Mesenchymal stem cell (in vitro differentiated cells and primary cell): ENCODE measurements around the gene SERTAD4.

Experiments
- DNase-seq: peaks from one replicate; pipeline ENCODE4 v3.0.0-alpha.2; 2013
- H2AFZ ChIP-seq: one replicate; pipeline ENCODE4 v1.6.1; 2013; ENCODE audit warnings: low read depth, mild to moderate bottlenecking, control low read depth, inconsistent platforms, low read length, moderate library complexity
- H2AK5ac ChIP-seq: 2 replicates; pipeline ENCODE4 v1.6.1; 2013; ENCODE audit warnings: low read length, moderate library complexity, mild to moderate bottlenecking, inconsistent platforms; ENCODE audit not compliant: severe bottlenecking
- H2BK120ac ChIP-seq: one replicate; pipeline ENCODE4 v1.6.1; 2013; ENCODE audit warnings: low read depth, mild to moderate bottlenecking, inconsistent platforms, low read length, moderate library complexity
- H2BK12ac ChIP-seq, 2 experiments: one replicate each; pipeline ENCODE4 v1.6.1; 2013; ENCODE audit warnings: inconsistent platforms in 2 of 2, low read length in 2 of 2, mild to moderate bottlenecking in 2 of 2, moderate library complexity in 2 of 2, control low read depth in 1 of 2
- H2BK15ac ChIP-seq: one replicate; pipeline ENCODE4 v1.6.1; 2013; ENCODE audit warnings: mild to moderate bottlenecking, low read depth, inconsistent platforms; ENCODE audit not compliant: poor library complexity, severe bottlenecking
- H2BK5ac ChIP-seq: 2 replicates; pipeline ENCODE4 v1.6.1; 2013; ENCODE audit warnings: low read depth, mild to moderate bottlenecking, low read length, control low read depth, inconsistent platforms; ENCODE audit not compliant: poor library complexity, severe bottlenecking
- H3K14ac ChIP-seq, 2 experiments: one replicate each; pipeline ENCODE4 v1.6.1; 2013; ENCODE audit warnings: inconsistent platforms in 2 of 2, low read length in 2 of 2, control low read depth in 1 of 2, mild to moderate bottlenecking in 1 of 2, moderate library complexity in 1 of 2
- H3K18ac ChIP-seq, 2 experiments: one replicate each; pipeline ENCODE4 v1.6.1; 2013; ENCODE audit warnings: inconsistent platforms in 2 of 2, low read length in 2 of 2, control low read depth in 1 of 2, low read depth in 1 of 2, mild to moderate bottlenecking in 1 of 2
- H3K23ac ChIP-seq, 2 experiments: one replicate each; pipeline ENCODE4 v1.6.1; 2013; ENCODE audit warnings: inconsistent platforms in 2 of 2, low read length in 2 of 2, mild to moderate bottlenecking in 2 of 2, moderate library complexity in 2 of 2, control low read depth in 1 of 2
- H3K27ac ChIP-seq: 2 replicates; pipeline ENCODE4 v1.5.1; 2013; ENCODE audit warnings: mild to moderate bottlenecking, moderate library complexity, low read length, control low read depth, inconsistent platforms; ENCODE audit not compliant: poor library complexity, severe bottlenecking
- H3K27me3 ChIP-seq, 2 experiments: 2 replicates each; pipeline versions ENCODE4 v1.6.1 to v1.7.0; 2013; ENCODE audit warnings: low read length in 2 of 2, mild to moderate bottlenecking in 2 of 2, moderate library complexity in 2 of 2, control low read depth in 1 of 2, inconsistent platforms in 1 of 2; ENCODE audit not compliant: control insufficient read depth in 1 of 2, insufficient read depth in 1 of 2
- H3K36me3 ChIP-seq, 2 experiments: 2 replicates each; pipeline versions ENCODE4 v1.6.1 to v1.7.0; 2013; ENCODE audit warnings: low read length in 2 of 2, control low read depth in 1 of 2, inconsistent platforms in 1 of 2, low read depth in 1 of 2, mild to moderate bottlenecking in 1 of 2; ENCODE audit not compliant: insufficient read depth in 2 of 2, control insufficient read depth in 1 of 2
- H3K4ac ChIP-seq, 2 experiments: one replicate each; pipeline ENCODE4 v1.6.1; 2013; ENCODE audit warnings: inconsistent platforms in 2 of 2, low read length in 2 of 2, mild to moderate bottlenecking in 2 of 2, moderate library complexity in 2 of 2, control low read depth in 1 of 2, low read depth in 1 of 2
- H3K4me1 ChIP-seq: 2 replicates; pipeline ENCODE4 v1.6.1; 2013; ENCODE audit warnings: low read depth, low read length, control low read depth; ENCODE audit not compliant: control insufficient read depth, insufficient read depth
- H3K4me2 ChIP-seq: 2 replicates; pipeline ENCODE4 v1.6.1; 2013; ENCODE audit warnings: low read length, mild to moderate bottlenecking, inconsistent platforms; ENCODE audit not compliant: poor library complexity, severe bottlenecking
- H3K4me3 ChIP-seq, 2 experiments: 2 replicates each; pipeline versions ENCODE4 v1.5.1 to v1.7.0; 2013; ENCODE audit warnings: low read length in 2 of 2, mild to moderate bottlenecking in 2 of 2, control low read depth in 1 of 2, low read depth in 1 of 2; ENCODE audit not compliant: insufficient read depth in 1 of 2
- H3K79me1 ChIP-seq: replicated peaks from 2 replicates; pipeline ENCODE4 v1.6.1; 2013; ENCODE audit warnings: mild to moderate bottlenecking, control low read depth, low read length, inconsistent platforms; ENCODE audit not compliant: poor library complexity, severe bottlenecking
- H3K9ac ChIP-seq: 2 replicates; pipeline ENCODE4 v1.7.0; 2013; ENCODE audit warnings: mild to moderate bottlenecking, low read length, moderate library complexity
- H3K9me3 ChIP-seq: 2 replicates; pipeline ENCODE4 v1.7.0; 2013; ENCODE audit warnings: mild to moderate bottlenecking, low read length; ENCODE audit not compliant: control insufficient read depth
- H4K8ac ChIP-seq: one replicate; pipeline ENCODE4 v1.6.1; 2013; ENCODE audit warnings: inconsistent platforms, mild to moderate bottlenecking, low read length, moderate library complexity
- H4K91ac ChIP-seq: one replicate; pipeline ENCODE4 v1.6.1; 2013; ENCODE audit warnings: mild to moderate bottlenecking, low read length, inconsistent platforms
- WGBS: methylation state at CpG from one replicate; pipeline ENCODE4 v1.1.7; 2013; ENCODE audit warnings: mixed read lengths; 5-methylcytosine and 5-hydroxymethylcytosine counted together

The SERTAD4 gene

DNA sequence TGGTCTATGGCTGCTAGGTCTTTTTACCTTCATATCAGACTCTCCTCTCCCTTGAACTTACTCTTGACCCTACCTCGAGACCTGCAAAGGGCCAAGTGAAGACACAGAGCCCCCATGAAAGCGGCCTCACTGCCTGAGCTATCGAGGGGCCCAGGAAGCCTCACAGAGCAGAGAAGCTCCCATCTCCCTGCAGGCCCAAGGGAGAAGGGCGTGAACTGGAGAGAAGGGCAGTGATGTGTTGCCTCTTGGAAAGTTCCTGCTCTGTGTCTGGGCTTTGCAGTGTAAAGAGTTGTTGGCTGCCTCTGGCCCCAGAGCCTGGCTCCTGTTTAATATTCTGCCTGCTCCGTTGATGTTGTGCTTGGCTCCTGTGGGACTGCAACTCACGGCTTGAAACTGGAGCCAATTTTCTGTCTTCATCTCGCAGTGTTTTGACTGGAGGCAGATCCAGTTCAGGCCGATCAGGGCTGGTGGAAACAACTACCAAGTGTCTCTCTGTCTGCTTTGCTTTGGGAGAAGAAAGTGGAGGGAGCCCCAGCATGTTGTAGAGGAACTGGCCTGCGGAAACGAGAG is 4.3 kb downstream of the SERTAD4 start:
- Histone ChIP-seq H3K4me2 (peak overlapping the region; percentile 33), H3K4me3 (peak overlapping the region in 1 of 2 experiments; percentile 54), H3K18ac (peak overlapping the region; percentile 87 to 92), H2BK5ac (peak overlapping the region; percentile 19), H4K91ac (peak overlapping the region; percentile 80), H3K27me3 (peaks cover 0 to 12% of the 10 kb centered on the region in 2 experiments), H2BK15ac (peak overlapping the region; percentile 99), H3K4me1 (peaks cover 27% of the 10 kb centered on the region), H3K79me1 (peaks cover 8% of the 10 kb centered on the region), H3K27ac (peak overlapping the region; percentile 90), H3K23ac (no peak overlapping the region), H2AK5ac (peak overlapping the region; percentile 77), H2BK12ac (peak overlapping the region; percentile 76 to 81), H3K14ac (peak overlapping the region in 1 of 2 experiments; percentile 51), H3K4ac (peak overlapping the region; percentile 57 to 85), H3K9me3 (no peaks in the 10 kb centered on the region), H3K36me3 (peaks cover 4 to 7% of the 10 kb centered on the region in 2 experiments), H4K8ac (peak overlapping the region; percentile 81), H2BK120ac (peak overlapping the region; percentile 91), H3K9ac (peak overlapping the region; percentile 72), H2AFZ (no peak overlapping the region)
- WGBS: 22% methylated on average over 10 of the region's 10 CpGs
- peak; percentile 88 for DNase-seq

GRCh38 chr1:210237479-210237878 is 4.9 kb downstream of the SERTAD4 start:
- Histone ChIP-seq H2BK15ac (no peak overlapping the region), H3K4me2 (no peak overlapping the region), H3K4ac (peak overlapping the region; percentile 57 to 85), H3K4me1 (peaks cover 27% of the 10 kb centered on the region), H3K14ac (no peak overlapping the region), H3K27ac (peak overlapping the region; percentile 90), H2AFZ (no peak overlapping the region), H2BK120ac (peak overlapping the region; percentile 86), H3K23ac (no peak overlapping the region), H3K9ac (peak overlapping the region; percentile 72), H4K8ac (peak overlapping the region; percentile 45), H2BK12ac (peak overlapping the region in 1 of 2 experiments; percentile 84), H2AK5ac (peak overlapping the region; percentile 35), H3K18ac (peak overlapping the region; percentile 87 to 92), H3K4me3 (peak overlapping the region in 1 of 2 experiments; percentile 54), H4K91ac (no peak overlapping the region), H3K79me1 (peaks cover 9% of the 10 kb centered on the region), H3K36me3 (peaks cover 4 to 7% of the 10 kb centered on the region in 2 experiments), H3K27me3 (peaks cover 0 to 12% of the 10 kb centered on the region in 2 experiments), H2BK5ac (no peak overlapping the region), H3K9me3 (no peaks in the 10 kb centered on the region)
- WGBS: 79% methylated on average over 5 of the region's 5 CpGs
- no peak for DNase-seq

- H3K4me3 ChIP-seq: peak overlapping the region in 1 of 2 experiments; percentile 54
- H3K4me2 ChIP-seq: peak overlapping the region; percentile 10
- H2BK12ac ChIP-seq: peak overlapping the region; percentile 84 to 85
- DNase-seq: no peak
- peak overlapping the region in 1 of 2 experiments; percentile 87 for H3K23ac ChIP-seq
- peak overlapping the region; percentile 74 for H4K8ac ChIP-seq
- no peak overlapping the region for H2BK15ac ChIP-seq
- peak overlapping the region; percentile 90 for H3K27ac ChIP-seq
- H4K91ac ChIP-seq: peak overlapping the region; percentile 93
- no peaks in the 10 kb centered on the region for H3K9me3 ChIP-seq
- H3K36me3 ChIP-seq: peaks cover 4 to 7% of the 10 kb centered on the region in 2 experiments
- H2AK5ac ChIP-seq: peak overlapping the region; percentile 60
- peak overlapping the region; percentile 35 to 97 for H3K4ac ChIP-seq
- peaks cover 27% of the 10 kb centered on the region for H3K4me1 ChIP-seq
- 92% methylated on average over 8 of the region's 8 CpGs for WGBS
- peak overlapping the region; percentile 72 for H3K9ac ChIP-seq
- H3K79me1 ChIP-seq: peaks cover 9% of the 10 kb centered on the region
- peak overlapping the region; percentile 84 to 94 for H3K18ac ChIP-seq
- no peak overlapping the region for H2AFZ ChIP-seq
- peak overlapping the region; percentile 63 for H2BK5ac ChIP-seq
- peak overlapping the region; percentile 86 for H2BK120ac ChIP-seq
- peaks cover 0 to 13% of the 10 kb centered on the region in 2 experiments for H3K27me3 ChIP-seq
- peak overlapping the region in 1 of 2 experiments; percentile 18 for H3K14ac ChIP-seq
Observed at GRCh38 chr1:210237981-210238380, 5.4 kb downstream of the SERTAD4 start.

GRCh38 chr1:210239349-210240111 is 6.9 kb downstream of the SERTAD4 start:
- peak overlapping the region in 1 of 2 experiments; percentile 23 for H3K4me3 ChIP-seq
- peak; percentile 92 for DNase-seq
- no peak overlapping the region for H3K18ac ChIP-seq
- peaks cover 4 to 7% of the 10 kb centered on the region in 2 experiments for H3K36me3 ChIP-seq
- no peak overlapping the region for H3K14ac ChIP-seq
- H2AFZ ChIP-seq: no peak overlapping the region
- H2BK5ac ChIP-seq: no peak overlapping the region
- H2BK15ac ChIP-seq: no peak overlapping the region
- H3K4ac ChIP-seq: no peak overlapping the region
- no peak overlapping the region for H2BK120ac ChIP-seq
- WGBS: 28% methylated on average over 6 of the region's 7 CpGs
- H4K8ac ChIP-seq: no peak overlapping the region
- no peak overlapping the region for H3K9ac ChIP-seq
- no peak overlapping the region for H4K91ac ChIP-seq
- H3K9me3 ChIP-seq: no peaks in the 10 kb centered on the region
- H3K23ac ChIP-seq: no peak overlapping the region
- H3K27ac ChIP-seq: peak overlapping the region; percentile 98
- H2AK5ac ChIP-seq: no peak overlapping the region
- no peak overlapping the region for H3K4me2 ChIP-seq
- H3K79me1 ChIP-seq: peaks cover 8% of the 10 kb centered on the region
- no peak overlapping the region for H2BK12ac ChIP-seq
- peaks cover 21% of the 10 kb centered on the region for H3K4me1 ChIP-seq
- peaks cover 0 to 7% of the 10 kb centered on the region in 2 experiments for H3K27me3 ChIP-seq
